ENCODE data around the gene ADGRE2. TPM values are rescaled to one million over a fixed set of nuclear protein-coding genes. Genes with fewer than 3 reads are reported as not detected.

The ADGRE2 gene
- total and polyA plus RNA-seq, 2 experiments from 2014 or later = 2.4 TPM

DNA sequence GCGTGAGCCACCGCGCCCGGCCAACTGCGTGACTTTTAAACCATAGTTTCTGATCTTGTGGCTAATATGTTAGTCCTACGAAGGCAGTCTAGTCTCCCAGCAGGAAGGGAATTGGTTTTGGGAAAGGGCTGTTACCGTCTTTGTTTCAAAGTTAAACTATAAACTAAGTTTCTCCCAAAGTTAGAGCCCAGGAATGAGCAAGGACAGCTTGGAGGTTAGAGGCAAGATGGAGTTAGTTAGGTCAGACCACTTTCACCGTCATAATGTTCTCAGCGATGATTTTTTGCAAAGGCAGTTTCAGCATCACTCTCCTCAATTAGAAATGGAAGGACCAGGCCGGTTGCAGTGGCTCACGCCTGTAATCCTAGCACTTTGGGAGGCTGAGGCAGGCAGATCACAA is 17.7 kb upstream of the ADGRE2 start (continued):
- TF ChIP-seq, protein P1, sequence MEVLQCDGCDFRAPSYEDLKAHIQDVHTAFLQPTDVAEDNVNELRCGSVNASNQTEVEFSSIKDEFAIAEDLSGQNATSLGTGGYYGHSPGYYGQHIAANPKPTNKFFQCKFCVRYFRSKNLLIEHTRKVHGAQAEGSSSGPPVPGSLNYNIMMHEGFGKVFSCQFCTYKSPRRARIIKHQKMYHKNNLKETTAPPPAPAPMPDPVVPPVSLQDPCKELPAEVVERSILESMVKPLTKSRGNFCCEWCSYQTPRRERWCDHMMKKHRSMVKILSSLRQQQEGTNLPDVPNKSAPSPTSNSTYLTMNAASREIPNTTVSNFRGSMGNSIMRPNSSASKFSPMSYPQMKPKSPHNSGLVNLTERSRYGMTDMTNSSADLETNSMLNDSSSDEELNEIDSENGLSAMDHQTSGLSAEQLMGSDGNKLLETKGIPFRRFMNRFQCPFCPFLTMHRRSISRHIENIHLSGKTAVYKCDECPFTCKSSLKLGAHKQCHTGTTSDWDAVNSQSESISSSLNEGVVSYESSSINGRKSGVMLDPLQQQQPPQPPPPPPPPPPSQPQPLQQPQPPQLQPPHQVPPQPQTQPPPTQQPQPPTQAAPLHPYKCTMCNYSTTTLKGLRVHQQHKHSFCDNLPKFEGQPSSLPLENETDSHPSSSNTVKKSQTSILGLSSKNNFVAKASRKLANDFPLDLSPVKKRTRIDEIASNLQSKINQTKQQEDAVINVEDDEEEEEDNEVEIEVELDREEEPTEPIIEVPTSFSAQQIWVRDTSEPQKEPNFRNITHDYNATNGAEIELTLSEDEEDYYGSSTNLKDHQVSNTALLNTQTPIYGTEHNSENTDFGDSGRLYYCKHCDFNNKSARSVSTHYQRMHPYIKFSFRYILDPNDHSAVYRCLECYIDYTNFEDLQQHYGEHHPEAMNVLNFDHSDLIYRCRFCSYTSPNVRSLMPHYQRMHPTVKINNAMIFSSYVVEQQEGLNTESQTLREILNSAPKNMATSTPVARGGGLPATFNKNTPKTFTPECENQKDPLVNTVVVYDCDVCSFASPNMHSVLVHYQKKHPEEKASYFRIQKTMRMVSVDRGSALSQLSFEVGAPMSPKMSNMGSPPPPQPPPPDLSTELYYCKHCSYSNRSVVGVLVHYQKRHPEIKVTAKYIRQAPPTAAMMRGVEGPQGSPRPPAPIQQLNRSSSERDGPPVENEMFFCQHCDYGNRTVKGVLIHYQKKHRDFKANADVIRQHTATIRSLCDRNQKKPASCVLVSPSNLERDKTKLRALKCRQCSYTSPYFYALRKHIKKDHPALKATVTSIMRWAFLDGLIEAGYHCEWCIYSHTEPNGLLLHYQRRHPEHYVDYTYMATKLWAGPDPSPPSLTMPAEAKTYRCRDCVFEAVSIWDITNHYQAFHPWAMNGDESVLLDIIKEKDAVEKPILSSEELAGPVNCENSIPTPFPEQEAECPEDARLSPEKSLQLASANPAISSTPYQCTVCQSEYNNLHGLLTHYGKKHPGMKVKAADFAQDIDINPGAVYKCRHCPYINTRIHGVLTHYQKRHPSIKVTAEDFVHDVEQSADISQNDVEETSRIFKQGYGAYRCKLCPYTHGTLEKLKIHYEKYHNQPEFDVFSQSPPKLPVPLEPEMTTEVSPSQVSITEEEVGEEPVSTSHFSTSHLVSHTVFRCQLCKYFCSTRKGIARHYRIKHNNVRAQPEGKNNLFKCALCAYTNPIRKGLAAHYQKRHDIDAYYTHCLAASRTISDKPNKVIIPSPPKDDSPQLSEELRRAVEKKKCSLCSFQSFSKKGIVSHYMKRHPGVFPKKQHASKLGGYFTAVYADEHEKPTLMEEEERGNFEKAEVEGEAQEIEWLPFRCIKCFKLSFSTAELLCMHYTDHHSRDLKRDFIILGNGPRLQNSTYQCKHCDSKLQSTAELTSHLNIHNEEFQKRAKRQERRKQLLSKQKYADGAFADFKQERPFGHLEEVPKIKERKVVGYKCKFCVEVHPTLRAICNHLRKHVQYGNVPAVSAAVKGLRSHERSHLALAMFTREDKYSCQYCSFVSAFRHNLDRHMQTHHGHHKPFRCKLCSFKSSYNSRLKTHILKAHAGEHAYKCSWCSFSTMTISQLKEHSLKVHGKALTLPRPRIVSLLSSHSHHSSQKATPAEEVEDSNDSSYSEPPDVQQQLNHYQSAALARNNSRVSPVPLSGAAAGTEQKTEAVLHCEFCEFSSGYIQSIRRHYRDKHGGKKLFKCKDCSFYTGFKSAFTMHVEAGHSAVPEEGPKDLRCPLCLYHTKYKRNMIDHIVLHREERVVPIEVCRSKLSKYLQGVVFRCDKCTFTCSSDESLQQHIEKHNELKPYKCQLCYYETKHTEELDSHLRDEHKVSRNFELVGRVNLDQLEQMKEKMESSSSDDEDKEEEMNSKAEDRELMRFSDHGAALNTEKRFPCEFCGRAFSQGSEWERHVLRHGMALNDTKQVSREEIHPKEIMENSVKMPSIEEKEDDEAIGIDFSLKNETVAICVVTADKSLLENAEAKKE (CRISPR knock-in tag; IDR thresholded peaks at IDR 0.05) = no peak
- no peak for TF ChIP-seq STAT1 (IDR thresholded peaks at IDR 0.05; ENCODE audit: unreplicated experiment)

DNA sequence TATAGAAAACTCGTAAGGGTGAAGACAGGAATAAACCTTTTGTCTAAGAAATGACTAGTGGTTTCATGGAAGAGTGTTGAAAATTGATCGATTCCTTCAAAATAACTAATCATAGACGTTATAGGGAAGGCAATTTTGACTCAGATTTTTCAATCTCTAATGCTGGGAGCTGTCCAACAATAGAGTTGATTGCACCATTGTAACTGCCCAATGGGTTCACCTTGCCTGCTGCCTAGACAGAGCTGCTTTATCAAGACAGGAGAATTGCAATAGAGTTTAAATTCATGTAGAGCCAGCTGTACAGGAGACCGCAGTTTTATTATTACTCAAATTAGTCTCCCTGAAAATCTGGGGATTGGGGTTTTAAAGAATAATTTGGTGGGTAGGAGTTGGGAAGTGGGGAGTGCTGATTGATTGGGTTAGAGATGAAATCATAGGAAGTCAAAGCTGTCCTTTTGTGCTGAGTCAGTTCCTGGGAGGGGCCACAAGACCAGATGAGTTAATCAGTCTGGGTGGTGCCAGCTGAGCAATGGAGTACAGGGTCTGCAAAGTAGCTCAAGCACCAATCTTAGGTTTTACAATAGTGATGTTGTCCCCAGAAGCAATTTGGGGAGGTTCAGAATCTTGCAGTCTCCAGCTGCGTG is 16.8 kb upstream of the ADGRE2 start:
- ATAC-seq = no peak
- peak overlapping the region; percentile 78 for H2AFZ ChIP-seq
- H3K27me3 Mint-ChIP-seq (ENCODE audit: insufficient read depth, low read depth, poor library complexity) = peaks cover 9% of the 10 kb centered on the region

More for the DNA sequence above, 16.8 kb upstream of the ADGRE2 start:
- Mint-ChIP-seq H3K27ac (no peak overlapping the region), H3K4me1 (no peaks in the 10 kb centered on the region; the same call in 2 of the 3 replicates), H3K36me3 (ENCODE audit: low read depth) (no peaks in the 10 kb centered on the region), H3K4me3 (no peak overlapping the region), H3K9me3 (peaks cover 53% of the 10 kb centered on the region)
- Histone ChIP-seq H4K20me1 (replicated peaks; ENCODE audit: insufficient read depth) (no peaks in the 10 kb centered on the region), H3K79me2 (replicated peaks; ENCODE audit: insufficient read depth) (no peaks in the 10 kb centered on the region), H3K36me3 (ENCODE audit: insufficient read depth) (no peaks in the 10 kb centered on the region), H3K4me2 (no peak overlapping the region), H3K27ac (ENCODE audit: low read depth) (no peak overlapping the region), H3K4me3 (no peak overlapping the region), H3K9me2 (ENCODE audit: insufficient read depth) (no peaks in the 10 kb centered on the region), H3K4me1 (ENCODE audit: insufficient read depth) (no peaks in the 10 kb centered on the region), H3K27me3 (ENCODE audit: insufficient read depth) (no peaks in the 10 kb centered on the region), H3F3A (replicated peaks; ENCODE audit: low read depth) (no peaks in the 10 kb centered on the region)
- DNase-seq (ENCODE audit: low spot score) = no peak
- TF ChIP-seq, protein P2, sequence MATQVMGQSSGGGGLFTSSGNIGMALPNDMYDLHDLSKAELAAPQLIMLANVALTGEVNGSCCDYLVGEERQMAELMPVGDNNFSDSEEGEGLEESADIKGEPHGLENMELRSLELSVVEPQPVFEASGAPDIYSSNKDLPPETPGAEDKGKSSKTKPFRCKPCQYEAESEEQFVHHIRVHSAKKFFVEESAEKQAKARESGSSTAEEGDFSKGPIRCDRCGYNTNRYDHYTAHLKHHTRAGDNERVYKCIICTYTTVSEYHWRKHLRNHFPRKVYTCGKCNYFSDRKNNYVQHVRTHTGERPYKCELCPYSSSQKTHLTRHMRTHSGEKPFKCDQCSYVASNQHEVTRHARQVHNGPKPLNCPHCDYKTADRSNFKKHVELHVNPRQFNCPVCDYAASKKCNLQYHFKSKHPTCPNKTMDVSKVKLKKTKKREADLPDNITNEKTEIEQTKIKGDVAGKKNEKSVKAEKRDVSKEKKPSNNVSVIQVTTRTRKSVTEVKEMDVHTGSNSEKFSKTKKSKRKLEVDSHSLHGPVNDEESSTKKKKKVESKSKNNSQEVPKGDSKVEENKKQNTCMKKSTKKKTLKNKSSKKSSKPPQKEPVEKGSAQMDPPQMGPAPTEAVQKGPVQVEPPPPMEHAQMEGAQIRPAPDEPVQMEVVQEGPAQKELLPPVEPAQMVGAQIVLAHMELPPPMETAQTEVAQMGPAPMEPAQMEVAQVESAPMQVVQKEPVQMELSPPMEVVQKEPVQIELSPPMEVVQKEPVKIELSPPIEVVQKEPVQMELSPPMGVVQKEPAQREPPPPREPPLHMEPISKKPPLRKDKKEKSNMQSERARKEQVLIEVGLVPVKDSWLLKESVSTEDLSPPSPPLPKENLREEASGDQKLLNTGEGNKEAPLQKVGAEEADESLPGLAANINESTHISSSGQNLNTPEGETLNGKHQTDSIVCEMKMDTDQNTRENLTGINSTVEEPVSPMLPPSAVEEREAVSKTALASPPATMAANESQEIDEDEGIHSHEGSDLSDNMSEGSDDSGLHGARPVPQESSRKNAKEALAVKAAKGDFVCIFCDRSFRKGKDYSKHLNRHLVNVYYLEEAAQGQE (IDR thresholded peaks at IDR 0.05; ENCODE audit: unreplicated experiment) = peak; percentile 40
- TF ChIP-seq, protein P1 (CRISPR knock-in tag; IDR thresholded peaks at IDR 0.05) = no peak

All from GM23338 (cell line).